HG03378 (cell line): ENCODE data around the gene CASP2.
"Not testable (repeated sequence)": the region's sequence is repeated elsewhere in the genome, so short reads cannot be mapped to it uniquely, and the experiment has no call there.

Experiments
- ATAC-seq: cut with Tn5 transposase; IDR thresholded peaks from one replicate; pipeline ENCODE4 v1.9.1; 2021; ENCODE audit warnings: mild to moderate bottlenecking, moderate library complexity; ENCODE audit not compliant: unreplicated experiment

Gene CASP2

GRCh38 chr7:143289888-143290287, 1.7 kb downstream of the CASP2 start:
- not testable (repeated sequence) for ATAC-seq

- no peak for ATAC-seq
These were observed 2.1 kb downstream of the CASP2 start for GRCh38 chr7:143290293-143290692.

GRCh38 chr7:143292876-143293275, 4.7 kb downstream of the CASP2 start:
- ATAC-seq: no peak

- no peak for ATAC-seq
These were observed 7.7 kb downstream of the CASP2 start for GRCh38 chr7:143295870-143296269.

- ATAC-seq: no peak
These were observed 8.5 kb downstream of the CASP2 start for GRCh38 chr7:143296686-143297085.

GRCh38 chr7:143299346-143299745, 11.2 kb downstream of the CASP2 start:
- no peak for ATAC-seq

- no peak for ATAC-seq
These were observed 11.7 kb downstream of the CASP2 start for GRCh38 chr7:143299840-143300239.

GRCh38 chr7:143300959-143301935, 13.1 kb downstream of the CASP2 start:
- no peak for ATAC-seq

- ATAC-seq: no peak
These were observed 15.6 kb downstream of the CASP2 start for GRCh38 chr7:143303733-143304132.

GRCh38 chr7:143304938-143305337, 16.8 kb downstream of the CASP2 start:
- ATAC-seq: no peak

- ATAC-seq: no peak
These were observed 17.4 kb downstream of the CASP2 start for GRCh38 chr7:143305423-143306070.

- ATAC-seq: no peak
These were observed 20.5 kb downstream of the CASP2 start for GRCh38 chr7:143308632-143309031.

GRCh38 chr7:143314127-143314526, 26.0 kb downstream of the CASP2 start:
- no peak for ATAC-seq

GRCh38 chr7:143315776-143316175, 27.6 kb downstream of the CASP2 start, which contains the start of gene CLCN1:
Gene CLCN1, plus strand, starts transcription at chr7:143316111. Its CDS starts 102 bp downstream, at chr7:143316213.
- ATAC-seq: no peak

- no peak for ATAC-seq
These were observed 28.3 kb downstream of the CASP2 start for GRCh38 chr7:143316492-143316891.

- no peak for ATAC-seq
These were observed 30.5 kb downstream of the CASP2 start for GRCh38 chr7:143318661-143319060.

- no peak for ATAC-seq
These were observed 32.5 kb downstream of the CASP2 start for GRCh38 chr7:143320620-143321019.

- no peak for ATAC-seq
These were observed 33.1 kb downstream of the CASP2 start for GRCh38 chr7:143321242-143321641.

GRCh38 chr7:143321734-143322133, 33.6 kb downstream of the CASP2 start:
- ATAC-seq: no peak

GRCh38 chr7:143322760-143323633, 34.8 kb downstream of the CASP2 start:
- no peak for ATAC-seq

GRCh38 chr7:143323653-143324052, 35.5 kb downstream of the CASP2 start:
- ATAC-seq: no peak
